DOHH2 (cell line): ENCODE measurements around the gene TBC1D10A.

ENCODE experiments used
- CTCF ChIP-seq: fragments of 200-600 bp; sonication (generic); IDR thresholded peaks from one replicate; pipeline ENCODE4 v1.5.1; 2014; ENCODE audit warnings: antibody characterized with exemption, mild to moderate bottlenecking, low read depth, low read length; ENCODE audit not compliant: poor library complexity, severe bottlenecking
- EZH2phosphoT487 ChIP-seq: fragments of 200-600 bp; sonication (generic); IDR thresholded peaks from 2 replicates; pipeline ENCODE4 v1.6.1; 2017; ENCODE audit warnings: borderline replicate concordance, mild to moderate bottlenecking, antibody characterized with exemption, low read length, moderate library complexity, mixed read lengths

GRCh38 chr22:30247561-30247960, 79.2 kb downstream of the TBC1D10A start:
- TF ChIP-seq CTCF (no peak), EZH2phosphoT487 (no peak)
